GM20431 (cell line): Measurements from ENCODE around the gene NPW.

Source experiments
- in situ Hi-C: fragments of 300-500 bp; cut with MseI, MboI; formaldehyde crosslinking; loops from one replicate; pipeline ENCODE4 v1.15.0; 2020; ENCODE audit warnings: low sequenced_read_pairs; ENCODE audit not compliant: unreplicated experiment

The NPW gene

GRCh38 chr16:2064368-2064945, 44.9 kb downstream of the NPW start:
- in situ Hi-C loops: no loop called here

DNA sequence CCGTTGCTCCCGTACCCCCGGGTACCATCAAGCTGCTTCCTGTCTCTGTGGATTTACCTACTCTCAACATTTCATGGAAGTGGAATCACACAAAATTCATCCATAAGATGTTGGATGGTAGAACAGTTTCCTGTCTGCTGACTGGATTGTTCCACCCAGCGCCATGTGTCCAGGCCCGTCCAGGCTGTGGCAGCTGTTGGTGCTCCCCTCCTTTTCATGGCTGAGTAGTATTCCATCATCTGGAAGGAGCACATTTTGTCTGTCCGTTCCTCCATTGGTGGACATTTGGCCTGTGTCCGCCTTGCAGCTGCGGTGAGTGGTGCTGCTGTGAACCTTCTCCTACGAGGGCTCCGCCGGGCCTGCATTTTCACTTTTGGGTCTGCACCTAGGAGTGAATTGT, 46.6 kb downstream of the NPW start:
- in situ Hi-C loops: no loop called here
